SK-N-SH treated with all-trans-retinoic acid at 6 μM for 48 hours (cell line): ENCODE results near the gene TMEM94.

Source experiments
- ATAC-seq: fragments of 200-7000 bp; cut with Tn5 transposase; 3 replicates; pipeline ENCODE4 v1.9.1; 2020; ENCODE audit warnings: mild to moderate bottlenecking, moderate library complexity
- BACH2 ChIP-seq: fragments of 250-450 bp; sonication (Bioruptor Pico); IDR thresholded peaks from 2 replicates; pipeline ENCODE4 v1.9.0; 2021; ENCODE audit warnings: mild to moderate bottlenecking, borderline replicate concordance
- CSDC2 ChIP-seq: fragments of 250-450 bp; sonication (Bioruptor Pico); IDR thresholded peaks from 2 replicates; pipeline ENCODE4 v1.5.0; 2020; ENCODE audit warnings: mild to moderate bottlenecking, moderate library complexity
- CSRNP3 ChIP-seq: fragments of 250-450 bp; sonication (Bioruptor Pico); IDR thresholded peaks from 2 replicates; pipeline ENCODE4 v1.5.1; 2021; ENCODE audit warnings: mild to moderate bottlenecking, moderate library complexity
- ESRRG ChIP-seq: fragments of 250-450 bp; sonication (Bioruptor Pico); IDR thresholded peaks from 2 replicates; pipeline ENCODE4 v1.6.1; 2021; ENCODE audit warnings: mild to moderate bottlenecking
- GLIS3 ChIP-seq: fragments of 250-450 bp; sonication (Bioruptor Pico); IDR thresholded peaks from 2 replicates; pipeline ENCODE4 v1.5.0; 2020; ENCODE audit warnings: mild to moderate bottlenecking, moderate library complexity
- ISL1 ChIP-seq: fragments of 250-450 bp; sonication (Bioruptor Pico); IDR thresholded peaks from 2 replicates; pipeline ENCODE4 v2.1.2; 2022; ENCODE audit warnings: mild to moderate bottlenecking, moderate library complexity
- OSR1 ChIP-seq: fragments of 250-450 bp; sonication (Bioruptor Pico); IDR thresholded peaks from 2 replicates; pipeline ENCODE4 v1.8.0; 2022; ENCODE audit warnings: moderate library complexity, mild to moderate bottlenecking, inconsistent platforms
- POU6F1 ChIP-seq: fragments of 250-450 bp; sonication (Bioruptor Pico); IDR thresholded peaks from 2 replicates; pipeline ENCODE4 v1.8.0; 2021; ENCODE audit warnings: low read depth, mild to moderate bottlenecking, moderate library complexity, borderline replicate concordance
- PPARA ChIP-seq: fragments of 250-450 bp; sonication (Bioruptor Pico); IDR thresholded peaks from 2 replicates; pipeline ENCODE4 v1.5.0; 2020; ENCODE audit warnings: mild to moderate bottlenecking, borderline replicate concordance
- RARB ChIP-seq: fragments of 250-450 bp; sonication (Bioruptor Pico); IDR thresholded peaks from 2 replicates; pipeline ENCODE4 v1.8.0; 2021; ENCODE audit warnings: mild to moderate bottlenecking, moderate library complexity
- SNAI2 ChIP-seq: fragments of 250-450 bp; sonication (Bioruptor Pico); IDR thresholded peaks from 2 replicates; pipeline ENCODE4 v1.5.0; 2020; ENCODE audit warnings: mild to moderate bottlenecking, moderate library complexity
- TCF4 ChIP-seq: fragments of 250-450 bp; sonication (Bioruptor Pico); IDR thresholded peaks from 2 replicates; pipeline ENCODE4 v1.8.0; 2021; ENCODE audit warnings: mild to moderate bottlenecking, moderate library complexity, borderline replicate concordance
- TSHZ2 ChIP-seq: fragments of 250-450 bp; sonication (Bioruptor Pico); IDR thresholded peaks from 2 replicates; pipeline ENCODE4 v1.5.0; 2020; ENCODE audit warnings: mild to moderate bottlenecking, moderate library complexity
- ZC3H10 ChIP-seq: fragments of 250-450 bp; sonication (Bioruptor Pico); IDR thresholded peaks from 2 replicates; pipeline ENCODE4 v1.5.1; 2021; ENCODE audit warnings: mild to moderate bottlenecking, moderate library complexity
- ZFP3 ChIP-seq: fragments of 250-450 bp; sonication (Bioruptor Pico); IDR thresholded peaks from 2 replicates; pipeline ENCODE4 v1.5.0; 2020; ENCODE audit warnings: mild to moderate bottlenecking, moderate library complexity
- ZFP30 ChIP-seq: fragments of 450-650 bp; formaldehyde crosslinking; IDR thresholded peaks from 2 replicates; pipeline ENCODE4 v1.5.0; 2022; ENCODE audit warnings: mild to moderate bottlenecking, moderate library complexity
- ZNF565 ChIP-seq: fragments of 450-650 bp; formaldehyde crosslinking; conservative IDR thresholded peaks from 2 replicates; pipeline ENCODE4 v1.5.0; 2020; ENCODE audit warnings: low read depth, mild to moderate bottlenecking, moderate library complexity
- ZNF70 ChIP-seq: fragments of 450-650 bp; formaldehyde crosslinking; IDR thresholded peaks from 2 replicates; pipeline ENCODE4 v1.5.0; 2020; ENCODE audit warnings: mild to moderate bottlenecking, moderate library complexity
- ZNF8 ChIP-seq: fragments of 450-650 bp; formaldehyde crosslinking; IDR thresholded peaks from 2 replicates; pipeline ENCODE4 v1.5.0; 2020; ENCODE audit warnings: mild to moderate bottlenecking, moderate library complexity
- TF ChIP-seq, protein P1 (sequence below): fragments of 250-450 bp; sonication (Bioruptor Pico); IDR thresholded peaks from 2 replicates; pipeline ENCODE4 v1.8.0; 2020; ENCODE audit warnings: mild to moderate bottlenecking, moderate library complexity, borderline replicate concordance

TMEM94 gene

GRCh38 chr17:75493476-75494129 is 37.2 kb downstream of the TMEM94 start:
- no peak for ATAC-seq
- no peak for TF ChIP-seq ZFP3 (CRISPR knock-in tag)
- TF ChIP-seq TSHZ2 (CRISPR knock-in tag), result no peak
- TF ChIP-seq TCF4 (CRISPR knock-in tag), result no peak
- TF ChIP-seq CSDC2 (CRISPR knock-in tag), result no peak
- TF ChIP-seq ZNF70 (CRISPR knock-in tag), result no peak
- no peak for TF ChIP-seq BACH2 (CRISPR knock-in tag)
- TF ChIP-seq PPARA (CRISPR knock-in tag), result no peak
- TF ChIP-seq ZC3H10 (CRISPR knock-in tag), result no peak
- no peak for TF ChIP-seq ZNF565
- no peak for TF ChIP-seq CSRNP3 (CRISPR knock-in tag)
- TF ChIP-seq ZNF8 (CRISPR knock-in tag), result no peak
- TF ChIP-seq ESRRG (CRISPR knock-in tag), result no peak
- no peak for TF ChIP-seq SNAI2 (CRISPR knock-in tag)
- no peak for TF ChIP-seq ZFP30
- no peak for TF ChIP-seq OSR1 (CRISPR knock-in tag)
- no peak for TF ChIP-seq GLIS3 (CRISPR knock-in tag)
- no peak for TF ChIP-seq ISL1 (CRISPR knock-in tag)
- TF ChIP-seq, protein P1, sequence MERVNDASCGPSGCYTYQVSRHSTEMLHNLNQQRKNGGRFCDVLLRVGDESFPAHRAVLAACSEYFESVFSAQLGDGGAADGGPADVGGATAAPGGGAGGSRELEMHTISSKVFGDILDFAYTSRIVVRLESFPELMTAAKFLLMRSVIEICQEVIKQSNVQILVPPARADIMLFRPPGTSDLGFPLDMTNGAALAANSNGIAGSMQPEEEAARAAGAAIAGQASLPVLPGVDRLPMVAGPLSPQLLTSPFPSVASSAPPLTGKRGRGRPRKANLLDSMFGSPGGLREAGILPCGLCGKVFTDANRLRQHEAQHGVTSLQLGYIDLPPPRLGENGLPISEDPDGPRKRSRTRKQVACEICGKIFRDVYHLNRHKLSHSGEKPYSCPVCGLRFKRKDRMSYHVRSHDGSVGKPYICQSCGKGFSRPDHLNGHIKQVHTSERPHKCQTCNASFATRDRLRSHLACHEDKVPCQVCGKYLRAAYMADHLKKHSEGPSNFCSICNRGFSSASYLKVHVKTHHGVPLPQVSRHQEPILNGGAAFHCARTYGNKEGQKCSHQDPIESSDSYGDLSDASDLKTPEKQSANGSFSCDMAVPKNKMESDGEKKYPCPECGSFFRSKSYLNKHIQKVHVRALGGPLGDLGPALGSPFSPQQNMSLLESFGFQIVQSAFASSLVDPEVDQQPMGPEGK (CRISPR knock-in tag), result no peak
- TF ChIP-seq POU6F1 (CRISPR knock-in tag), result no peak

DNA sequence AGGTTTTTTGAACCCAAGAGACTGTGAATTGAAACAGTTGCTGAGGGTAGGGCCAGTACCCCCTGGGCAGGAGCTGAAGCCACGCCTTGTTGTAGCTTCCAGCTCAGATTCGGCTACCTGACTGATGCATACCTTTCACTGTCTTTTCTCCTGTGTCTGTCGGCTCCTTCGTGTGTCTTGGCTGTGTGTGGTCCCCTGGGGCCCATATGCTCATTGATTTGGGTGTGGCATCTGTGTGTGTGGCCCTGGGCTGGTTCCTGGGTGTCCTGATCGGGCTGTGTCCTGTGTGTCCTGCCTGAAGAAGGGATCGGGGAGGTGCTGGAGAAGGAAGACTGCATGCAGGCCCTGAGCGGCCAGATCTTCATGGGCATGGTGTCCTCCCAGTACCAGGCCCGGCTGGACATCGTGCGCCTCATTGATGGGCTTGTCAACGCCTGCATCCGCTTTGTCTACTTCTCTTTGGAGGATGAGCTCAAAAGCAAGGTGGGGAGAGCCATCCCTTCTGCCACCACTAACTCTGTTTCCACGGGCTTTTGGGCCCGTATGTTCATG is 38.0 kb downstream of the TMEM94 start:
- no peak for ATAC-seq

More for the DNA sequence above, 38.0 kb downstream of the TMEM94 start:
- no peak for TF ChIP-seq POU6F1 (CRISPR knock-in tag)
- TF ChIP-seq ESRRG (CRISPR knock-in tag), result no peak
- TF ChIP-seq RARB (CRISPR knock-in tag), result no peak
